ENCODE data around the gene ZNF718.

DNA sequence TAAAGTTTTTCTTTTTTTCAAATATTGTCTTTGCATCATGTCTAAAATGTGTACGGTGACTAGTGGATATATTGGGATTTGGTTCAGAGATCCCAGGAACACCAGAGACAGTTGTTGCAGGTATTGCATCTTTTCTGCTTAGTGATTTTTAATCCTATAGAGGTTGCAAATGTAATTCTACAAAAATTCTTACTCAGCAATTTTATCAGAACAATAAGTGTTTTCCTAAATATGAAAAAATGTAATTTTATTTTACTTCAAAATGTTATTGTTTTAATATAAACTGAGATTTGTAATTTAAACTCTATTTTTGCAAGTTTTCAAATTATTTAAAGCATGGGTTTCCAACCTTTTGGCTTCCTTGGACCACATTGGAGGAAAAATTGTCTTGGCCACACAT lies 8.2 kb downstream of the ZNF718 start:
- TF ChIP-seq GATA2 (IDR thresholded peaks at IDR 0.05; ENCODE audit: low read depth, low read length) (no peak), GATA3 (IDR thresholded peaks at IDR 0.05; ENCODE audit: low read depth, low read length) (no peak)
